ENCODE data around the gene PI4KA. TPM values are rescaled to one million over a fixed set of nuclear protein-coding genes. Genes with fewer than 3 reads are reported as not detected.

PI4KA gene
- total and polyA plus RNA-seq, 2 of the 13 experiments (the other 11 are each of a cell fraction or from before 2014, with no cell fraction given), result 27.4 to 56.4 TPM

- TF ChIP-seq IKZF5 (CRISPR knock-in tag; IDR thresholded peaks at IDR 0.05), result peak; percentile 92
- TF ChIP-seq PBX3 (CRISPR knock-in tag; IDR thresholded peaks at IDR 0.05; ENCODE audit: borderline replicate concordance), result no peak
- TF ChIP-seq SCMH1 (CRISPR knock-in tag; IDR thresholded peaks at IDR 0.05; ENCODE audit: borderline replicate concordance), result no peak
- TF ChIP-seq ZKSCAN1 (IDR thresholded peaks at IDR 0.05; ENCODE audit: low read length), result no peak; the same call in 1 of the 2 replicates
- peak; percentile 41; the same call in 1 of the 2 replicates for TF ChIP-seq JUNB (CRISPR knock-in tag; IDR thresholded peaks at IDR 0.05; ENCODE audit: borderline replicate concordance)
- TF ChIP-seq FOXO4 (CRISPR knock-in tag; conservative IDR thresholded peaks at IDR 0.05), result no peak
- TF ChIP-seq ZNF264 (CRISPR knock-in tag; IDR thresholded peaks at IDR 0.05), result peak; percentile 44; the same call in 1 of the 2 replicates
- TF ChIP-seq SRSF9 (IDR thresholded peaks at IDR 0.05; ENCODE audit: borderline replicate concordance, insufficient read depth, low read depth, low read length, poor library complexity, severe bottlenecking), result no peak
- TF ChIP-seq ZNF577 (CRISPR knock-in tag; IDR thresholded peaks at IDR 0.05; ENCODE audit: borderline replicate concordance, low read depth), result no peak
- TF ChIP-seq ZBTB14 (CRISPR knock-in tag; IDR thresholded peaks at IDR 0.05), result no peak
- TF ChIP-seq ARHGAP35 (CRISPR knock-in tag; IDR thresholded peaks at IDR 0.05; ENCODE audit: borderline replicate concordance), result no peak
- no peak for TF ChIP-seq MTERF4 (CRISPR knock-in tag; IDR thresholded peaks at IDR 0.05)
- peak; percentile 26; the same call in 1 of the 2 replicates for TF ChIP-seq TFDP1 (CRISPR knock-in tag; IDR thresholded peaks at IDR 0.05; ENCODE audit: borderline replicate concordance)
- TF ChIP-seq ZNF382 (CRISPR knock-in tag; IDR thresholded peaks at IDR 0.05; ENCODE audit: borderline replicate concordance), result no peak
- TF ChIP-seq AFF4 (CRISPR knock-in tag; IDR thresholded peaks at IDR 0.05), result no peak
- TF ChIP-seq KDM5A (IDR thresholded peaks at IDR 0.05; ENCODE audit: borderline replicate concordance, low read length), result no peak
Measured at GRCh38 chr22:20777420-20778177, 81.0 kb downstream of the PI4KA start (continued).

All from HepG2 (cell line).